Testis (tissue), 3 donors: ENCODE measurements around the gene ZNF628. TPM values are rescaled to one million over a fixed set of nuclear protein-coding genes. Genes with fewer than 3 reads are reported as not detected.

ENCODE experiments used
- DNase-seq: peaks from one replicate; pipeline ENCODE4 v3.0.0-alpha.2; 2019
- H3K27ac ChIP-seq, 2 donors: fragments of 200-600 bp; sonication (generic); one replicate each; pipeline ENCODE4 v1.5.1; 2019
- H3K27me3 ChIP-seq: fragments of 200-600 bp; sonication (generic); one replicate; pipeline ENCODE4 v1.5.1; 2019
- H3K36me3 ChIP-seq: fragments of 200-600 bp; sonication (generic); one replicate; pipeline ENCODE4 v1.5.1; 2017; ENCODE audit warnings: low read depth; ENCODE audit errors: missing control alignments
- H3K4me1 ChIP-seq: fragments of 200-600 bp; sonication (generic); one replicate; pipeline ENCODE4 v1.5.1; 2019
- H3K4me3 ChIP-seq, 2 donors: fragments of 200-600 bp; sonication (generic); one replicate each; pipeline ENCODE4 v1.5.1; 2017 to 2019
- H3K9me3 ChIP-seq: fragments of 200-600 bp; sonication (generic); one replicate; pipeline ENCODE4 v1.5.1; 2017
- CTCF ChIP-seq, 3 experiments: fragments of 450-650 bp in 2 of 3; fragments of 200-600 bp in 1 of 3; sonication (generic) in 1 of 3; IDR thresholded peaks; one replicate each; pipeline ENCODE4 v1.5.1; 2016 to 2019; ENCODE audit warnings: antibody characterized with exemption in 3 of 3, mild to moderate bottlenecking in 2 of 3, moderate library complexity in 1 of 3
- POLR2A ChIP-seq: fragments of 450-650 bp; IDR thresholded peaks from one replicate; pipeline ENCODE4 v1.6.1; 2017; ENCODE audit warnings: antibody characterized with exemption, mild to moderate bottlenecking, moderate library complexity
- whole genome bisulfite sequencing, 2 donors: methylation state at CpG; one replicate each; pipeline ENCODE4 v1.1.5; 2018; 5-methylcytosine and 5-hydroxymethylcytosine counted together
- intact Hi-C: fragments of 100-400 bp; cut with DNase I; formaldehyde crosslinking; loops from one replicate; pipeline ENCODE4 v1.15.1; 2023; ENCODE audit warnings: low total_unique reads
- polyA plus RNA-seq: library from polyadenylated mRNA; stranded (reverse); fragments of 350-450 nt; fragmentation: Illumina TruSeq; extraction: RNeasy Lipid Tissue Mini Kit (QIAGEN cat#74804); gene quantifications from one replicate; pipeline ENCODE4 v1.2.3, GENCODE V29; 2014; ENCODE audit warnings: low read depth, low replicate concordance; ENCODE audit not compliant: insufficient read depth
- total RNA-seq, 2 donors: library from RNA; depleted of rRNA; stranded (reverse); fragments of >200 nt; gene quantifications; one replicate each; pipeline ENCODE4 v1.2.3, GENCODE V29; 2016

The ZNF628 gene
- total and polyA plus RNA-seq, 3 donors from 2014 or later, result 31.3 to 53.7 (median 33.8) TPM

GRCh38 chr19:55455576-55456235 is 20.7 kb upstream of the ZNF628 start:
- H3K36me3 ChIP-seq, result no peaks in the 10 kb centered on the region
- no peak for TF ChIP-seq CTCF (IDR thresholded peaks at IDR 0.05)
- TF ChIP-seq POLR2A, result no peak
- H3K9me3 ChIP-seq, result no peaks in the 10 kb centered on the region
- no peak overlapping the region for H3K27ac ChIP-seq
- no peak overlapping the region for H3K4me3 ChIP-seq
- no peaks in the 10 kb centered on the region for H3K27me3 ChIP-seq
- 65 to 87% methylated on average over 5 to 11 of the region's 11 CpGs for WGBS, 2 donors
- H3K4me1 ChIP-seq, result peaks cover 44% of the 10 kb centered on the region
- no peak for DNase-seq
- intact Hi-C loops, result no loop called here

- peaks cover 49% of the 10 kb centered on the region for H3K4me1 ChIP-seq
- no peak overlapping the region for H3K27ac ChIP-seq
Measured at GRCh38 chr19:55456347-55456746, 20.1 kb upstream of the ZNF628 start.

GRCh38 chr19:55457683-55458457 is 18.5 kb upstream of the ZNF628 start:
- H3K27ac ChIP-seq, result peak overlapping the region in 1 of 2 donors; percentile 95
- WGBS, 2 donors, result 82 to 85% methylated on average over 16 of the region's 16 CpGs
- H3K4me1 ChIP-seq, result peaks cover 39% of the 10 kb centered on the region
- H3K9me3 ChIP-seq, result no peaks in the 10 kb centered on the region
- no peak for DNase-seq
- TF ChIP-seq CTCF (IDR thresholded peaks at IDR 0.05), result no peak
- no peak for TF ChIP-seq POLR2A
- no peaks in the 10 kb centered on the region for H3K27me3 ChIP-seq
- H3K36me3 ChIP-seq, result no peaks in the 10 kb centered on the region
- no peak overlapping the region for H3K4me3 ChIP-seq
- intact Hi-C loops, result no loop called here

More at GRCh38 chr19:55456347-55456746, 20.1 kb upstream of the ZNF628 start:
- Histone ChIP-seq H3K36me3 (no peaks in the 10 kb centered on the region), H3K4me3 (no peak overlapping the region), H3K9me3 (no peaks in the 10 kb centered on the region), H3K27me3 (no peaks in the 10 kb centered on the region)
- intact Hi-C loops, result no loop called here
- WGBS, 2 donors, result 67 to 81% methylated on average over 10 to 14 of the region's 14 CpGs
- TF ChIP-seq POLR2A (no peak), CTCF (IDR thresholded peaks at IDR 0.05) (no peak)
- DNase-seq, result peak; percentile 63

GRCh38 chr19:55459551-55459949 is 16.9 kb upstream of the ZNF628 start:
- DNase-seq, result no peak
- H3K9me3 ChIP-seq, result no peaks in the 10 kb centered on the region
- TF ChIP-seq POLR2A, result no peak
- TF ChIP-seq CTCF (IDR thresholded peaks at IDR 0.05), result no peak
- peak overlapping the region; percentile 95 to 96 for H3K27ac ChIP-seq
- no peak overlapping the region for H3K4me3 ChIP-seq
- 52 to 59% methylated on average over 8 of the region's 8 CpGs for WGBS, 2 donors
- peaks cover 24% of the 10 kb centered on the region for H3K4me1 ChIP-seq
- H3K27me3 ChIP-seq, result no peaks in the 10 kb centered on the region
- intact Hi-C loops, result no loop called here
- H3K36me3 ChIP-seq, result no peaks in the 10 kb centered on the region
